HG02943 (cell line): ENCODE data around the gene SLC22A2.

Experiments
- ATAC-seq: cut with Tn5 transposase; IDR thresholded peaks from one replicate; pipeline ENCODE4 v1.9.1; 2021; ENCODE audit warnings: mild to moderate bottlenecking, low read depth, moderate library complexity; ENCODE audit not compliant: unreplicated experiment

The SLC22A2 gene

GRCh38 chr6:160173806-160174527 lies 84.7 kb downstream of the SLC22A2 start:
- ATAC-seq = no peak

DNA sequence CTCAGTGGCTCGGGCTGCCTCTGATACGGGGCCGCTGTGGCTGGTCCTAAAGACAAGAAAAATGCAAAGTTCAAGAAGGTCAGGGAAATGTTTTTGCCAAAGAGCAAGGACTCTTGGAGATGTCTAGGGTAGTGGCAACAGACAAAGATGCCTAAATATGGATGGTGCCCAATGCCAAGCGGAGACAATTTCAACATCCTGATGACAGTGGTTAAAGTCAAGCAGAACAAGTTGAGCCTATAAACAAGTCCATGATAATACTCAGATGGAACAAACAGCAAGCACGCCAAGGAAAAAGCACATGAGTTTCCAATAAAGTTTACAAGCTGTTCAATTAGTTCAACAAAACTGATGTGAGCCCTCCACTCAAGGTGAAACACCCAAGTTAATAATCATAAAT lies 85.9 kb downstream of the SLC22A2 start:
- no peak for ATAC-seq

GRCh38 chr6:160170018-160170680 lies 88.5 kb downstream of the SLC22A2 start:
- ATAC-seq = no peak

DNA sequence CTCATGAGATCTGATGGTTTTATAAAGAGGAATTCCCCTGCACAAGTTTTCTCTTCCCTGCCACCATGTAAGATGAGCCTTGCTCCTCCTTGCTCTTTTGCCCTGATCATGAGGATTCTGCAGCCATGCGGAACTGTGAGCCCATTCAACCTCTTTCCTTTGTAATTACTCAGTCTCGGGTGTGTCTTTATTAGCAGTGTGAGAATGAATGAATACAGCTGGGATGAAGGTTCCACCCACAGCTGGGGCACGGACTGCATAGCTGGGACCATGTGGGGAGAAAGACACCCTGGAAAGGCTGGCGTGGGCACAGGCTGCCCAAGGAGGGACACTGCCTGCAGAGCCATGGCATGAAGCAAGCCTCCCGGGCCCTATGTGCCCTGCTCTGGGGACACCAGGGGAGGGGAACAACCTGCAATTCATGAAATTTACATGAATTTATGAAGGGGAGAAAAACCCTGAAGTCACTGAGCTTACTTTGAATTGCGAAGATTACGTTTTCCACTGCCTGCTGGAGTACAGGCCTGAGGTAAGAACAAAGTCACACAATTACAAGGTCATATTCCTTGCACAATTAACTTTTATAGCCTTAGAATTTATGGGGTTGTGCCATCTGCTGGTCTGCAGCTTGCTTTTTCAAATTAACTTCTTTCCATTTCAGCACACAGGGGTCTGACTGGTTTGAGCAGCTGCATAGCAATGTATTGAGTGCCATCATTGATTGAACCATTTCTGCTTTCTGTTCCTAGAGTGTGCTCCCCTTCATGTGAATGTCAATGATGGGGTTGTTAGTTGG lies 90.8 kb downstream of the SLC22A2 start:
- no peak for ATAC-seq
